PFSK-1 (cell line): ENCODE data around the gene BPIFB3.

Experiments
- FOXP2 ChIP-seq: optimal IDR thresholded peaks from 2 replicates; pipeline ENCODE3; 2011; ENCODE audit warnings: borderline replicate concordance, control low read depth, inconsistent platforms; ENCODE audit not compliant: insufficient read depth; ENCODE audit errors: extremely low read length, extremely low read depth
- POLR2AphosphoS5 ChIP-seq: IDR thresholded peaks from 2 replicates; pipeline ENCODE4 v1.6.1; 2012; ENCODE audit warnings: low read depth, mild to moderate bottlenecking, control low read depth, low read length, moderate library complexity
- REST ChIP-seq, 2 experiments: IDR thresholded peaks; 2 replicates each; pipeline versions ENCODE4 v1.6.1 to v1.8.0; 2011 to 2012; ENCODE audit warnings: low read depth in 2 of 2, low read length in 2 of 2, control low read depth in 1 of 2, inconsistent platforms in 1 of 2, mild to moderate bottlenecking in 1 of 2, moderate library complexity in 1 of 2; ENCODE audit not compliant: insufficient read depth in 1 of 2
- SIN3A ChIP-seq: IDR thresholded peaks from 2 replicates; pipeline ENCODE4 v1.6.1; 2012; ENCODE audit warnings: mild to moderate bottlenecking, low read length, moderate library complexity, borderline replicate concordance; ENCODE audit not compliant: insufficient read depth
- TAF1 ChIP-seq: IDR thresholded peaks from 2 replicates; pipeline ENCODE4 v1.6.1; 2012; ENCODE audit warnings: low read length, control low read depth, borderline replicate concordance; ENCODE audit not compliant: insufficient read depth

BPIFB3 gene

GRCh38 chr20:33113387-33113908 lies 59.7 kb downstream of the BPIFB3 start:
- no peak for TF ChIP-seq TAF1
- TF ChIP-seq SIN3A, result no peak
- no peak for TF ChIP-seq FOXP2
- TF ChIP-seq POLR2AphosphoS5, result no peak
- no peak for TF ChIP-seq REST (IDR thresholded peaks at IDR 0.05; ENCODE audit: insufficient read depth in 1 of 2, low read depth in 2 of 2, low read length in 2 of 2)

GRCh38 chr20:33119725-33120720 lies 66.3 kb downstream of the BPIFB3 start:
- TF ChIP-seq FOXP2, result no peak
- no peak for TF ChIP-seq SIN3A
- no peak for TF ChIP-seq POLR2AphosphoS5
- no peak for TF ChIP-seq TAF1
- TF ChIP-seq REST (IDR thresholded peaks at IDR 0.05; ENCODE audit: insufficient read depth in 1 of 2, low read depth in 2 of 2, low read length in 2 of 2), result no peak

GRCh38 chr20:33120934-33121333 lies 67.2 kb downstream of the BPIFB3 start:
- TF ChIP-seq REST (IDR thresholded peaks at IDR 0.05; ENCODE audit: insufficient read depth in 1 of 2, low read depth in 2 of 2, low read length in 2 of 2), result no peak
- TF ChIP-seq FOXP2, result no peak
- no peak for TF ChIP-seq TAF1
